ENCODE measurements around the gene PCBP3. TPM values are rescaled to one million over a fixed set of nuclear protein-coding genes. Genes with fewer than 3 reads are reported as not detected.

The PCBP3 gene
- polyA plus RNA-seq, 1 donor from 2014 or later = 1.7 TPM

DNA sequence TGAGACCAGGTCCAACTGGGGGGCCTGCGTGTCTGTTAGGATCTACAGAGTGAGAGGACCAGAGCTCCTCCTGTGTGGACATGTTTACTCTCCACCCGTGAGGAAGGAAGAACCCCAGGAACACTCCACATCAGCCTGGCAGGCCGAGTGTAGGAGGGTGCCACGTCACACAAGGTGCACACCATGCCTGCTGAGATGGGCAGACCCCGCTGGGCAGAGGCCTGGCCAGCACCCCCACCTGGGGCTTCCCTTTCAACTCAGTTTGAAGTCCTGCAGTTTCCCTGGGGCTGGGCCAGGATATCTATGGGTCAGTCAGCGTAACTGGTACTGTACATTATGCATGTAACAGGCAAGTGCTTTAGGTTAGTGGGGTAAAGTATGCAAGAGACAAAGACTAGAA is 30.1 kb upstream of the PCBP3 start:
- H3K9ac ChIP-seq (ENCODE audit: low read length) = no peak overlapping the region
- no peaks in the 10 kb centered on the region for H3F3A ChIP-seq (ENCODE audit: insufficient read depth, low read length, poor library complexity, severe bottlenecking)
- H3K27me3 ChIP-seq (ENCODE audit: insufficient read depth, low read depth, low read length) = no peaks in the 10 kb centered on the region
- H3K4me2 ChIP-seq (ENCODE audit: low read length) = no peak overlapping the region
- H3K9me2 ChIP-seq (ENCODE audit: insufficient read depth, low read length) = no peaks in the 10 kb centered on the region
- TF ChIP-seq RAD21 (conservative IDR thresholded peaks at IDR 0.05) (no peak), REST (IDR thresholded peaks at IDR 0.05; ENCODE audit: borderline replicate concordance) (no peak), SMC3 (conservative IDR thresholded peaks at IDR 0.05; ENCODE audit: poor library complexity) (no peak), POLR2AphosphoS5 (IDR thresholded peaks at IDR 0.05) (no peak), EZH2 (IDR thresholded peaks at IDR 0.05; ENCODE audit: borderline replicate concordance, insufficient read depth, low read length, poor library complexity, severe bottlenecking) (no peak), EP300 (conservative IDR thresholded peaks at IDR 0.05; ENCODE audit: poor library complexity, severe bottlenecking) (no peak), CTCF (IDR thresholded peaks at IDR 0.05; ENCODE audit: poor library complexity, severe bottlenecking) (no peak), MXI1 (conservative IDR thresholded peaks at IDR 0.05; ENCODE audit: poor library complexity, severe bottlenecking) (no peak), TAF1 (IDR thresholded peaks at IDR 0.05; ENCODE audit: low read depth) (no peak)
- H3K4me3 ChIP-seq (ENCODE audit: low read length) = no peak overlapping the region
- no peaks in the 10 kb centered on the region for H3K79me2 ChIP-seq (replicated peaks; ENCODE audit: insufficient read depth, low read length)
- H2AFZ ChIP-seq (ENCODE audit: low read depth, low read length) = no peak overlapping the region
- H3K9me3 ChIP-seq (ENCODE audit: low read length) = no peaks in the 10 kb centered on the region
- no peaks in the 10 kb centered on the region for H4K20me1 ChIP-seq (ENCODE audit: insufficient read depth)
- H3K36me3 ChIP-seq (ENCODE audit: insufficient read depth, low read length) = no peaks in the 10 kb centered on the region
- H3K27ac ChIP-seq (ENCODE audit: low read length) = no peak overlapping the region

- H3K27ac ChIP-seq (ENCODE audit: low read length) = no peak overlapping the region
- H2AFZ ChIP-seq (ENCODE audit: low read depth, low read length) = no peak overlapping the region
- no peak for TF ChIP-seq SMC3 (conservative IDR thresholded peaks at IDR 0.05; ENCODE audit: poor library complexity)
- no peak for TF ChIP-seq POLR2AphosphoS5 (IDR thresholded peaks at IDR 0.05)
- no peak for TF ChIP-seq MXI1 (conservative IDR thresholded peaks at IDR 0.05; ENCODE audit: poor library complexity, severe bottlenecking)
- TF ChIP-seq EP300 (conservative IDR thresholded peaks at IDR 0.05; ENCODE audit: poor library complexity, severe bottlenecking) = no peak
- TF ChIP-seq CTCF (IDR thresholded peaks at IDR 0.05; ENCODE audit: poor library complexity, severe bottlenecking) = no peak
- TF ChIP-seq EZH2 (IDR thresholded peaks at IDR 0.05; ENCODE audit: borderline replicate concordance, insufficient read depth, low read length, poor library complexity, severe bottlenecking) = no peak
- no peak for TF ChIP-seq REST (IDR thresholded peaks at IDR 0.05; ENCODE audit: borderline replicate concordance)
- H3K27me3 ChIP-seq (ENCODE audit: insufficient read depth, low read depth, low read length) = no peaks in the 10 kb centered on the region
- no peaks in the 10 kb centered on the region for H3K9me3 ChIP-seq (ENCODE audit: low read length)
- no peak overlapping the region for H3K4me3 ChIP-seq (ENCODE audit: low read length)
- H3F3A ChIP-seq (ENCODE audit: insufficient read depth, low read length, poor library complexity, severe bottlenecking) = no peaks in the 10 kb centered on the region
- no peak overlapping the region for H3K4me2 ChIP-seq (ENCODE audit: low read length)
- H3K36me3 ChIP-seq (ENCODE audit: insufficient read depth, low read length) = no peaks in the 10 kb centered on the region
- H4K20me1 ChIP-seq (ENCODE audit: insufficient read depth) = no peaks in the 10 kb centered on the region
- no peaks in the 10 kb centered on the region for H3K9me2 ChIP-seq (ENCODE audit: insufficient read depth, low read length)
- no peaks in the 10 kb centered on the region for H3K79me2 ChIP-seq (replicated peaks; ENCODE audit: insufficient read depth, low read length)
- no peak overlapping the region for H3K9ac ChIP-seq (ENCODE audit: low read length)
These were observed 29.6 kb upstream of the PCBP3 start for GRCh38 chr21:45613881-45614280.

Data from neural cell (in vitro differentiated cells).